ENCODE measurements around the gene FRMD4A. TPM values are rescaled to one million over a fixed set of nuclear protein-coding genes. Genes with fewer than 3 reads are reported as not detected.

FRMD4A gene
- total and polyA plus RNA-seq, 7 donors = 3.0 to 27.8 (median 14.4) TPM

- DNase-seq = peak; percentile 46
- intact Hi-C loops (cut with DNase I) = no loop called here
- Histone ChIP-seq H3K4me3 (no peak overlapping the region), H3K27ac (no peak overlapping the region), H3K36me3 (no peaks in the 10 kb centered on the region), H3K4me1 (no peaks in the 10 kb centered on the region), H3K27me3 (no peaks in the 10 kb centered on the region), H3K9me3 (no peaks in the 10 kb centered on the region)
- TF ChIP-seq POLR2A (IDR thresholded peaks at IDR 0.05) (no peak), EP300 (IDR thresholded peaks at IDR 0.05) (no peak), POLR2AphosphoS5 (IDR thresholded peaks at IDR 0.05) (no peak), CTCF (IDR thresholded peaks at IDR 0.05) (no peak)
- 89 to 92% methylated on average over 7 of the region's 7 CpGs for WGBS, 2 donors
These were observed 585.5 kb downstream of the FRMD4A start for GRCh38 chr10:13745271-13745670.

- DNase-seq = no peak
- Histone ChIP-seq H3K9me3 (no peaks in the 10 kb centered on the region), H3K27me3 (no peaks in the 10 kb centered on the region), H3K27ac (no peak overlapping the region), H3K36me3 (no peaks in the 10 kb centered on the region), H3K4me3 (no peak overlapping the region), H3K4me1 (no peaks in the 10 kb centered on the region)
- intact Hi-C loops (cut with DNase I) = no loop called here
- 89% methylated on average over 7 of the region's 7 CpGs for WGBS, 2 donors
- no peak for TF ChIP-seq CTCF (IDR thresholded peaks at IDR 0.05)
These were observed 586.8 kb downstream of the FRMD4A start for GRCh38 chr10:13743963-13744362.

GRCh38 chr10:13743101-13743693 is 587.5 kb downstream of the FRMD4A start:
- Histone ChIP-seq H3K4me1 (no peaks in the 10 kb centered on the region), H3K9me3 (no peaks in the 10 kb centered on the region), H3K36me3 (no peaks in the 10 kb centered on the region), H3K27me3 (no peaks in the 10 kb centered on the region), H3K27ac (no peak overlapping the region), H3K4me3 (no peak overlapping the region)
- peak; percentile 32 for DNase-seq
- TF ChIP-seq POLR2A (IDR thresholded peaks at IDR 0.05) = no peak
- WGBS, 2 donors = 52 to 78% methylated on average over 15 of the region's 15 CpGs
- intact Hi-C loops (cut with DNase I) = no loop called here

GRCh38 chr10:13741438-13741837 is 589.3 kb downstream of the FRMD4A start:
- peak; percentile 26 for DNase-seq
- H3K9me3 ChIP-seq = no peaks in the 10 kb centered on the region
- H3K4me3 ChIP-seq = no peak overlapping the region
- H3K4me1 ChIP-seq = no peaks in the 10 kb centered on the region
- no peak overlapping the region for H3K27ac ChIP-seq
- WGBS, 2 donors = 96 to 97% methylated on average over 5 of the region's 5 CpGs
- no peak for TF ChIP-seq POLR2A (IDR thresholded peaks at IDR 0.05)
- TF ChIP-seq POLR2AphosphoS5 (IDR thresholded peaks at IDR 0.05) = no peak
- TF ChIP-seq CTCF (IDR thresholded peaks at IDR 0.05) = no peak
- TF ChIP-seq EP300 (IDR thresholded peaks at IDR 0.05) = no peak
- no peaks in the 10 kb centered on the region for H3K27me3 ChIP-seq
- no peaks in the 10 kb centered on the region for H3K36me3 ChIP-seq
- intact Hi-C loops (cut with DNase I) = no loop called here

- intact Hi-C loops (cut with DNase I) = no loop called here
- WGBS, 2 donors = 89 to 91% methylated on average over 4 of the region's 4 CpGs
- Histone ChIP-seq H3K27me3 (no peaks in the 10 kb centered on the region), H3K4me3 (no peak overlapping the region), H3K9me3 (no peaks in the 10 kb centered on the region), H3K4me1 (no peaks in the 10 kb centered on the region), H3K27ac (no peak overlapping the region), H3K36me3 (no peaks in the 10 kb centered on the region)
- DNase-seq = no peak
- TF ChIP-seq POLR2A (IDR thresholded peaks at IDR 0.05) = no peak
- no peak for TF ChIP-seq CTCF (IDR thresholded peaks at IDR 0.05)
These were observed 590.3 kb downstream of the FRMD4A start for GRCh38 chr10:13740461-13740860.
